Right cardiac atrium (tissue), 5 donors: Measurements from ENCODE around the gene VAPB. TPM values are rescaled to one million over a fixed set of nuclear protein-coding genes. Genes with fewer than 3 reads are reported as not detected.

Experiments
- polyA plus RNA-seq: library from polyadenylated mRNA; stranded (reverse); fragments of 200-250 nt; gene quantifications from one replicate; pipeline ENCODE4 v1.2.3, GENCODE V29; 2013
- total RNA-seq, 4 donors: library from RNA; stranded (reverse); fragmentation: NEBNext Ultra II Directional; extraction: Animal tissue kit (Norgen Biotek cat#: 25700); gene quantifications; one replicate each; pipeline ENCODE4 v1.2.1, GENCODE V29; 2021
- donor health status: healthy with polysubstance abuse.
- donor health status: DM: no; HTN: yes; CAD: no.
- donor health status: DM: no; HTN: no; CAD: no.
- donor health status: DM: no; HTN: yes; CAD: no; lungs with severe emphysema.
- donor health status: DM: yes; HTN: yes; CAD: no.

VAPB gene
- total and polyA plus RNA-seq, 5 donors = 30.6 to 64.7 (median 63.1) TPM

Other genes with a start within 250 kb of the VAPB start
- gene ANKRD60, start 160.6 kb upstream of the VAPB start, total RNA-seq = not detected
- gene ANKRD60, start 160.6 kb upstream of the VAPB start, polyA plus RNA-seq = not detected
- gene RAB22A, start 79.5 kb upstream of the VAPB start, total RNA-seq = 10 to 100 TPM in 1 of 4 donors, 1 to 10 TPM in 3; 7.9 to 10.4 (median 9.3) TPM
- gene RAB22A, start 79.5 kb upstream of the VAPB start, polyA plus RNA-seq = 4.1 TPM
- gene APCDD1L, start 126.2 kb downstream of the VAPB start, total RNA-seq = 1 to 10 TPM in 3 of 4 donors, under 1 TPM in 1; 0.65 to 4.3 (median 1.6) TPM
- 0.14 TPM for gene APCDD1L, start 126.2 kb downstream of the VAPB start, polyA plus RNA-seq